Ishikawa (cell line): Measurements from ENCODE around the gene SMIM38.

Source experiments
- CEBPB ChIP-seq: IDR thresholded peaks from 2 replicates; pipeline ENCODE4 v1.6.1; 2012
- CREB1 ChIP-seq: IDR thresholded peaks from 2 replicates; pipeline ENCODE4 v1.6.1; 2012; ENCODE audit warnings: low read depth
- EGR1 ChIP-seq: IDR thresholded peaks from 2 replicates; pipeline ENCODE4 v1.6.1; 2012
- EP300 ChIP-seq: IDR thresholded peaks from 2 replicates; pipeline ENCODE4 v1.6.1; 2012; ENCODE audit warnings: borderline replicate concordance
- FOXM1 ChIP-seq: IDR thresholded peaks from 2 replicates; pipeline ENCODE4 v1.6.1; 2012; ENCODE audit warnings: low read depth, borderline replicate concordance
- MAX ChIP-seq: IDR thresholded peaks from 2 replicates; pipeline ENCODE4 v1.6.1; 2012
- NFIC ChIP-seq: IDR thresholded peaks from 2 replicates; pipeline ENCODE4 v1.6.1; 2012
- RAD21 ChIP-seq: IDR thresholded peaks from 2 replicates; pipeline ENCODE4 v1.6.1; 2012; ENCODE audit warnings: low read depth
- REST ChIP-seq: IDR thresholded peaks from 2 replicates; pipeline ENCODE4 v1.6.1; 2012; ENCODE audit warnings: low read depth, mild to moderate bottlenecking
- TAF1 ChIP-seq: IDR thresholded peaks from 2 replicates; pipeline ENCODE4 v1.6.1; 2012; ENCODE audit warnings: low read depth, mild to moderate bottlenecking
- TCF12 ChIP-seq: IDR thresholded peaks from 2 replicates; pipeline ENCODE4 v1.6.1; 2012; ENCODE audit warnings: low read depth
- TEAD4 ChIP-seq: IDR thresholded peaks from 2 replicates; pipeline ENCODE4 v1.6.1; 2012
- USF1 ChIP-seq: IDR thresholded peaks from 2 replicates; pipeline ENCODE4 v1.6.1; 2012
- YY1 ChIP-seq: IDR thresholded peaks from 2 replicates; pipeline ENCODE4 v1.6.1; 2012; ENCODE audit warnings: low read depth
- ZBTB7A ChIP-seq: IDR thresholded peaks from 2 replicates; pipeline ENCODE4 v1.6.1; 2012; ENCODE audit warnings: low read depth

Gene SMIM38

GRCh38 chr11:69151836-69152235, 3.9 kb upstream of the SMIM38 start:
- TF ChIP-seq USF1 (no peak), TCF12 (no peak), CEBPB (no peak), TEAD4 (no peak), FOXM1 (no peak), EGR1 (no peak), RAD21 (no peak)

GRCh38 chr11:69152733-69153421, 2.9 kb upstream of the SMIM38 start:
- TF ChIP-seq MAX (no peak), TCF12 (no peak), REST (no peak)

- TF ChIP-seq CREB1 (no peak), RAD21 (no peak), ZBTB7A (no peak), CEBPB (no peak), NFIC (no peak)
Observed at GRCh38 chr11:69153661-69154060, 2.1 kb upstream of the SMIM38 start.

GRCh38 chr11:69154211-69154913, 1.4 kb upstream of the SMIM38 start:
- TF ChIP-seq CEBPB (no peak), REST (no peak), YY1 (no peak), FOXM1 (no peak), TEAD4 (no peak)

- TF ChIP-seq RAD21 (no peak), CEBPB (no peak), TAF1 (no peak), MAX (no peak), ZBTB7A (no peak)
Observed at GRCh38 chr11:69154938-69155301, 815 bp upstream of the SMIM38 start.

- no peak for TF ChIP-seq TEAD4
- TF ChIP-seq FOXM1 = no peak
- no peak for TF ChIP-seq EP300
- no peak for TF ChIP-seq CREB1
- no peak for TF ChIP-seq MAX
- no peak for TF ChIP-seq NFIC
- no peak for TF ChIP-seq TCF12
- no peak for TF ChIP-seq REST
- no peak for TF ChIP-seq RAD21
- TF ChIP-seq ZBTB7A = no peak
- no peak for TF ChIP-seq EGR1
- no peak for TF ChIP-seq YY1
- no peak for TF ChIP-seq USF1
- TF ChIP-seq TAF1 = no peak
- TF ChIP-seq CEBPB = no peak
Observed at GRCh38 chr11:69156235-69156639, 502 bp downstream of the SMIM38 start.
